HG03064 (cell line): ENCODE results near the gene LHX3.

Source experiments
- ATAC-seq: cut with Tn5 transposase; IDR thresholded peaks from one replicate; pipeline ENCODE4 v1.9.1; 2021; ENCODE audit warnings: low read depth; ENCODE audit not compliant: unreplicated experiment

Gene LHX3

GRCh38 chr9:136194540-136194939 lies 10.4 kb downstream of the LHX3 start:
- ATAC-seq = no peak

- no peak for ATAC-seq
Measured at GRCh38 chr9:136193891-136194279, 11.0 kb downstream of the LHX3 start.

- no peak for ATAC-seq
Measured at GRCh38 chr9:136193127-136193890, 11.6 kb downstream of the LHX3 start.

- no peak for ATAC-seq
Measured at GRCh38 chr9:136192289-136193126, 12.4 kb downstream of the LHX3 start.

GRCh38 chr9:136191960-136192286 lies 13.0 kb downstream of the LHX3 start:
- no peak for ATAC-seq

- no peak for ATAC-seq
Measured at GRCh38 chr9:136191099-136191959, 13.6 kb downstream of the LHX3 start.

- no peak for ATAC-seq
Measured at GRCh38 chr9:136190656-136191055, 14.3 kb downstream of the LHX3 start.

- no peak for ATAC-seq
Measured at GRCh38 chr9:136190237-136190601, 14.7 kb downstream of the LHX3 start.

GRCh38 chr9:136189394-136190236 lies 15.3 kb downstream of the LHX3 start:
- no peak for ATAC-seq

GRCh38 chr9:136187683-136188586 lies 17.0 kb downstream of the LHX3 start:
- no peak for ATAC-seq

GRCh38 chr9:136187197-136187596 lies 17.7 kb downstream of the LHX3 start:
- no peak for ATAC-seq

GRCh38 chr9:136186386-136186785 lies 18.5 kb downstream of the LHX3 start:
- ATAC-seq = no peak

- ATAC-seq = no peak
Measured at GRCh38 chr9:136185596-136186366, 19.1 kb downstream of the LHX3 start.

- ATAC-seq = no peak
Measured at GRCh38 chr9:136185066-136185465, 19.9 kb downstream of the LHX3 start.

- ATAC-seq = no peak
Measured at GRCh38 chr9:136182850-136183422, 22.0 kb downstream of the LHX3 start.

- no peak for ATAC-seq
Measured at GRCh38 chr9:136182420-136182787, 22.5 kb downstream of the LHX3 start.

GRCh38 chr9:136181784-136182419 lies 23.0 kb downstream of the LHX3 start:
- no peak for ATAC-seq

GRCh38 chr9:136180586-136180985 lies 24.3 kb downstream of the LHX3 start:
- no peak for ATAC-seq
